ENCODE results near the gene UBA6. TPM values are rescaled to one million over a fixed set of nuclear protein-coding genes. Genes with fewer than 3 reads are reported as not detected.
"Not testable (repeated sequence)": the region's sequence is repeated elsewhere in the genome, so short reads cannot be mapped to it uniquely, and the experiment has no call there.

UBA6 gene
- total RNA-seq, 1 experiment from 2014 or later: 71.4 TPM

DNA sequence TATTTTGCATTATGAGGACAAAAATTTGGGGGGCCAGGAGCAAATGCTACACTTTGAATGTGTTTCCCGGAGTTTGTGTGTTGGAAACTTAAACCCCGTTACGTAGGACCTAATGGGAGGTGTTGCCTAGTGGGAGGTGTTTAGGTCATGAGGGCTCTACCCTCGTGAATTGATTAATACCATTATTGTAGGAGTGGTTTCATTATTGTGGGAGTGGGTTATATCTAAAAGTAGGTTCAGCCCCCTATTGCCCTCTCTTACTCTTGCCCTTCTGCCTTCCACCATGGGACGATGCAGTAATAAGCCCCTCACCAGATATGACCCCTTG, 15.5 kb downstream of the UBA6 start:
- no peak for DNase-seq (ENCODE audit: low read depth)
- in situ Hi-C loops (cut with HindIII; ENCODE audit: low pct_unique_long_range_greater_than_20kb, low sequenced_read_pairs): no loop called here

DNA sequence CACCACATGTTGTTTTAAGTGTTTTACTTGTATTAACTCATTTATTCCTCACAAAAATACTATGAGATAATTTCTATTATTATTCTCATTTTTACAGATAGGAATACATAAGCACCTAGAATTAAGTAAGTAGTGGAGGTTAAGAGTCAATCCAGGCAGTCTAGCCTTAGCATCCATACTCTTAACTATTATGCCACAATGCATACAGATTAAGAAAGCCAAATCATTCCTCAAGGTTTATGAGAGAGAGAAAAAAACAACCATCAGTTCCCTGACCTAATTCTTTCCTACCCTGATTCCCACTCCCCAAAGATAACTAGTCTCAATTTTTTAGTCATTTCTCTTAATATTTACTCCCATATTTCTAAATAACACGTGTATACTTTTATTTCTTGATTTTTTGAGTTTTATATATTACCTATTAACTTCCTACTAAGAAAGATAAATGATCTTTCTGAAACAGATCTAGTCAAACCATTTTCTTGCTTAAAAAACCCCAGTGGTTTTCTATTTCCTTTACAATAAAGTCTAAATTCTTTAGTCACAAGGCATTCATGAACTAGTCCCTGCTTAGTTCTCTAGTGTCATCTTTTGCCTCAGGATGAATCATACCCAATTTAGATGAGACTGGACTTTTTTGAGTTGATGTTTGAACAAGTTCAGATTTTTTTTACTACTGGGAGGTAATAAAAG, 16.0 kb downstream of the UBA6 start:
- in situ Hi-C loops (cut with HindIII; ENCODE audit: low pct_unique_long_range_greater_than_20kb, low sequenced_read_pairs): no loop called here

GRCh38 chr4:67682266-67682665, 18.7 kb downstream of the UBA6 start:
- DNase-seq (ENCODE audit: low read depth): no peak
- in situ Hi-C loops (cut with HindIII; ENCODE audit: low pct_unique_long_range_greater_than_20kb, low sequenced_read_pairs): no loop called here

More for the DNA sequence above, 16.0 kb downstream of the UBA6 start:
- no peak for DNase-seq (ENCODE audit: low read depth)

DNA sequence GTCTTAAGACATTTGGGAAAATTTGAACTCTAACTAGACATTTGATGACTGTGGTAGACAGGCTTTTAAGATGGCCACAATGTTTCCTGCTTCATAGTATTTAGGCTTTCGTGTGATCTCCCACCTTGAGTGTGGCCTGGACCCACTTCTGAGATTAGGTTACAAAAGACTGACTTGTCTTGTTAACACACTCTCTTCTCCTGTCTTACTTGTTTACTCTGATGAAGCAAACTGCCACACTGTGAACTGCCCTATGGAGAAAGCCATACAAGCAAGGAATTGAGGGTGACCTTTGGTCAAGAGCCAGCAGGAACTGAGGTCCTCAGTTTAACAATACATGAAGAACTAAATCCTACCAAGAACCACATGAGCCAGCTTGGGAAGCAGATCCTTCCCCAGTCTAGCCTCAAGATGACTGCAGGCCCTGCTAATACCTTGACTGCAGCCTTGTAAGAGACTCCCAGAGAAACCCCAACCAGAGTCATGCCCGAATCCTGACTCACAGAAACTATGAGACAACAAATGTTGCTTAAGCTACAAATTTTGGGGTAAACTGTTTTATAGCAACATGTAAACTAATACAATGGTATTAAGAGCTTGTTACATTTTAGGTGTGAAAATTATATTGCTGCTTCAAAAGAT, 20.3 kb downstream of the UBA6 start:
- in situ Hi-C loops (cut with HindIII; ENCODE audit: low pct_unique_long_range_greater_than_20kb, low sequenced_read_pairs): no loop called here
- DNase-seq (ENCODE audit: low read depth): no peak

DNA sequence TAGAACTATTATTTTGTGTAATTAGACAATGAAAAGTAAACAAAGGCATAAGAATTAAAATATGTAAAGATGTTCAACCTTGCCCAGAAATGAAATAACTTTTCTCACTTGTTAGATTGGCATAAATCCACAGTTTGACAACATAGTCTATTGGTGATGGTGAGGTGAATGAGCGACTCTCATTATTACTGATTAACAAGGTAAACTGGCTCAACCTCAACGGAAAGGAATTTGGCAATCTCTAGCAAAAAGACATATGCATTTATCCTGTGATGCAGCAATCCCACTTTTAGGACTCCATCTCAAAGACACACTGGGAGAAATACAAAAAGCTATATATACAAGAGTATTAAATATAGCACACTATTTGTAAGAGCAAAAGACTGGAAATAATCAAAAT, 22.3 kb downstream of the UBA6 start:
- in situ Hi-C loops (cut with HindIII; ENCODE audit: low pct_unique_long_range_greater_than_20kb, low sequenced_read_pairs): no loop called here
- DNase-seq (ENCODE audit: low read depth): no peak

- in situ Hi-C loops (cut with HindIII; ENCODE audit: low pct_unique_long_range_greater_than_20kb, low sequenced_read_pairs): no loop called here
- no peak for DNase-seq (ENCODE audit: low read depth)
These were observed 26.9 kb downstream of the UBA6 start for GRCh38 chr4:67674098-67674497.

- in situ Hi-C loops (cut with HindIII; ENCODE audit: low pct_unique_long_range_greater_than_20kb, low sequenced_read_pairs): no loop called here
- DNase-seq (ENCODE audit: low read depth): no peak
These were observed 32.6 kb downstream of the UBA6 start for GRCh38 chr4:67668315-67668714.

DNA sequence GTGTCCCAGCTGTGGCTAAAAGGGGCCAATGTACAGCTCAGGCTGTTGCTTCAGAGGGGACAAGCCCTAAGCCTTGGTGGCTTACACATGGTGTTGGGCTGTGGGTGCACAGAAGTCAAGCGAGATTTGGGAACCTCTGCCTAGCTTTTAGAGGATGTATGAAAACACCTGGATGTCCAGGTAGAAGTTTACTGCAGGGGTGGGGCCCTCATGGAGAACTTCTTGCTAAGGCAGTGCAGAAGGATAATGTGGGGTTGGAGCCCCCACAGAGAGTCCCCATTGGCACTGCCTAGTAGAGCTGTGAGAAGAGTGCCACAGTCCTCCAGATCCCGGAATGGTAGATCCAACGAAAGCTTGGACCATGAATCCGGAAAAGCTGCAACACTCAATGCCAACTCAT, 40.5 kb downstream of the UBA6 start:
- in situ Hi-C loops (cut with HindIII; ENCODE audit: low pct_unique_long_range_greater_than_20kb, low sequenced_read_pairs): no loop called here
- DNase-seq (ENCODE audit: low read depth): no peak

GRCh38 chr4:67659065-67659464, 41.9 kb downstream of the UBA6 start:
- in situ Hi-C loops (cut with HindIII; ENCODE audit: low pct_unique_long_range_greater_than_20kb, low sequenced_read_pairs): no loop called here

GRCh38 chr4:67658302-67658701, 42.7 kb downstream of the UBA6 start:
- in situ Hi-C loops (cut with HindIII; ENCODE audit: low pct_unique_long_range_greater_than_20kb, low sequenced_read_pairs): no loop called here
- no peak for DNase-seq (ENCODE audit: low read depth)

More at GRCh38 chr4:67659065-67659464, 41.9 kb downstream of the UBA6 start:
- no peak for DNase-seq (ENCODE audit: low read depth)

GRCh38 chr4:67651536-67651935, 49.4 kb downstream of the UBA6 start:
- in situ Hi-C loops (cut with HindIII; ENCODE audit: low pct_unique_long_range_greater_than_20kb, low sequenced_read_pairs): no loop called here
- no peak for DNase-seq (ENCODE audit: low read depth)

- no peak for DNase-seq (ENCODE audit: low read depth)
- in situ Hi-C loops (cut with HindIII; ENCODE audit: low pct_unique_long_range_greater_than_20kb, low sequenced_read_pairs): no loop called here
These were observed 62.8 kb downstream of the UBA6 start for GRCh38 chr4:67638136-67638535.

DNA sequence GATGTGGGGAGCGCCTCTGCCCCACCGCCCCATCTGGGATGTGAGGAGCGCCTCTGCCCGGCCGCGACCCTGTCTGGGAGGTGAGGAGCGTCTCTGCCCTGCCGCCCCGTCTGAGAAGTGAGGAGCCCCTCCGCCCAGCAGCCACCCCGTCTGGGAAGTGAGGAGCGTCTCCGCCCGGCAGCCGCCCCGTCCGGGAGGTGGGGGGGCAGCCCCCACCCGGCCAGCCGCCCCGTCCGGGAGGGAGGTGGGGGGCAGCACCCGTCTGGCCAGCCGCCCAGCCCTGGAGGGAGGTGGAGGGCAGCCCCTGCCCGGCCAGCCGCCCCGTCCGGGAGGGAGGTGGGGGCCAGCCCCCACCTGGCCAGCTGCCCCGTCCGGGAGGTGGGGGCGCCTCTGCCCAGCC, 64.0 kb downstream of the UBA6 start:
- DNase-seq (ENCODE audit: low read depth); in situ Hi-C loops (cut with HindIII; ENCODE audit: low pct_unique_long_range_greater_than_20kb, low sequenced_read_pairs): not testable (repeated sequence)

DNA sequence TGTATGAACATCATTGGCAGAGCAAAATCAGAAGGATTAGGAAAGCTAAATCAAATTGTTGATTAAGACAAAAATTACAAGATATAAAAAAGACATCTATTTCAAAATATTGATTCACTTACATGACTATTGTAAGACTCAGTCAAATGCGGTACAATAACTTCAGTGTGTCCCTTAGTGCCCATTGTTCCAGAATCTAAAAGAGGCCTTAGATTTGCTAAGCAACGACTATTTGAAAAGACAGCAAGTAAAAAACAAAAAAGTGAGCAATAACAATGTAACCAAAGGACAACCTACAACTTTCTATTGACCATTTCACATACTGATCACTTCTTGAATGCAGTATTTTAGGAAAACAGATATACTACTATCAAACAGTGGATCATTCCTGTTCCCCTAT, 65.6 kb downstream of the UBA6 start:
- DNase-seq (ENCODE audit: low read depth): no peak
- in situ Hi-C loops (cut with HindIII; ENCODE audit: low pct_unique_long_range_greater_than_20kb, low sequenced_read_pairs): no loop called here

GRCh38 chr4:67634741-67635140, 66.2 kb downstream of the UBA6 start:
- in situ Hi-C loops (cut with HindIII; ENCODE audit: low pct_unique_long_range_greater_than_20kb, low sequenced_read_pairs): no loop called here
- no peak for DNase-seq (ENCODE audit: low read depth)

- no peak for DNase-seq (ENCODE audit: low read depth)
These were observed 68.5 kb downstream of the UBA6 start for GRCh38 chr4:67632492-67632891.

GRCh38 chr4:67624939-67625338, 76.0 kb downstream of the UBA6 start:
- DNase-seq (ENCODE audit: low read depth): no peak
- in situ Hi-C loops (cut with HindIII; ENCODE audit: low pct_unique_long_range_greater_than_20kb, low sequenced_read_pairs): no loop called here

More at GRCh38 chr4:67632492-67632891, 68.5 kb downstream of the UBA6 start:
- in situ Hi-C loops (cut with HindIII; ENCODE audit: low pct_unique_long_range_greater_than_20kb, low sequenced_read_pairs): no loop called here

GRCh38 chr4:67616478-67616877, 84.5 kb downstream of the UBA6 start:
- no peak for DNase-seq (ENCODE audit: low read depth)
- in situ Hi-C loops (cut with HindIII; ENCODE audit: low pct_unique_long_range_greater_than_20kb, low sequenced_read_pairs): no loop called here

GRCh38 chr4:67615119-67615518, 85.8 kb downstream of the UBA6 start:
- in situ Hi-C loops (cut with HindIII; ENCODE audit: low pct_unique_long_range_greater_than_20kb, low sequenced_read_pairs): no loop called here
- DNase-seq (ENCODE audit: low read depth): no peak

- no peak for DNase-seq (ENCODE audit: low read depth)
- in situ Hi-C loops (cut with HindIII; ENCODE audit: low pct_unique_long_range_greater_than_20kb, low sequenced_read_pairs): no loop called here
These were observed 86.8 kb downstream of the UBA6 start for GRCh38 chr4:67614186-67614585.
